ENCODE results near the gene CDK2AP2.

- TF ChIP-seq CTCF (IDR thresholded peaks at IDR 0.05; ENCODE audit: insufficient read depth, low read depth, low read length) (no peak), EZH2 (IDR thresholded peaks at IDR 0.05; ENCODE audit: insufficient read depth, low read length) (no peak)
These were observed 37.5 kb downstream of the CDK2AP2 start for GRCh38 chr11:67470337-67471002.

Data from astrocyte (in vitro differentiated cells and primary cell).